ENCODE data around the gene HSPB1.
"Not testable (repeated sequence)": the region's sequence is repeated elsewhere in the genome, so short reads cannot be mapped to it uniquely, and the experiment has no call there.

HSPB1 gene

GRCh38 chr7:76302347-76303201 lies at the start of gene HSPB1:
HSPB1 (plus strand) TSS chr7:76302673; CDS start chr7:76302713, 40 bp downstream.
- DNase-seq = peak; percentile 81

- DNase-seq = no peak
These were observed 47.7 kb upstream of the HSPB1 start for GRCh38 chr7:76254781-76255180.

- no peak for DNase-seq
These were observed 44.5 kb upstream of the HSPB1 start for GRCh38 chr7:76257973-76258372.

- no peak for DNase-seq
These were observed 43.1 kb upstream of the HSPB1 start for GRCh38 chr7:76259124-76260093.

- DNase-seq = no peak
These were observed 42.2 kb upstream of the HSPB1 start for GRCh38 chr7:76260171-76260703.

- no peak for DNase-seq
These were observed 41.1 kb upstream of the HSPB1 start for GRCh38 chr7:76261329-76261728.

GRCh38 chr7:76261931-76262330 lies 40.5 kb upstream of the HSPB1 start:
- no peak for DNase-seq

GRCh38 chr7:76262683-76263402 lies 39.6 kb upstream of the HSPB1 start:
- no peak for DNase-seq

- DNase-seq = no peak
These were observed 37.2 kb upstream of the HSPB1 start for GRCh38 chr7:76265299-76265698.

GRCh38 chr7:76267107-76267893 lies 35.2 kb upstream of the HSPB1 start:
- DNase-seq = no peak

- no peak for DNase-seq
These were observed 34.6 kb upstream of the HSPB1 start for GRCh38 chr7:76267894-76268183.

- no peak for DNase-seq
These were observed 34.1 kb upstream of the HSPB1 start for GRCh38 chr7:76268376-76268775.

GRCh38 chr7:76269895-76270294 lies 32.6 kb upstream of the HSPB1 start:
- DNase-seq = no peak

GRCh38 chr7:76271384-76271783 lies 31.1 kb upstream of the HSPB1 start:
- not testable (repeated sequence) for DNase-seq

DNA sequence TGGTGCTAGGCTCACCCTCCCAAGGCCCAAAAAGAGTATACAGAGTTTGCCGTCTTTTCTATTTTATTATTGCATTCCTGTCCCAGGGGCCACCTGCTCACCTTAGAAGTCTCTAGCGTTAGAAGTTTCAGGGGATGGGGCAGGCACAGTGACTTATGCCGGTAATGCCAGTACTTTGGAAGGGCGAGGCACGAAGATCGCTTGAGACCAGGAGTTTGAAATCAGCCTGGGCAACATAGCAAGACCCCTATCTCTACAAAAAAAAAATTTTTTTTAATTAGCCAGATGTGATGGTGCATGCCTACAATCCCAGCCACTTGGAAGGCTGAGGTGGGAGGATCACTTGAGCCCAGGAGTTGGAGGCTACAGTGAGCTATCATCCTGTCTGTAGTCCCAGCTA lies 30.3 kb upstream of the HSPB1 start:
- DNase-seq = no peak

DNA sequence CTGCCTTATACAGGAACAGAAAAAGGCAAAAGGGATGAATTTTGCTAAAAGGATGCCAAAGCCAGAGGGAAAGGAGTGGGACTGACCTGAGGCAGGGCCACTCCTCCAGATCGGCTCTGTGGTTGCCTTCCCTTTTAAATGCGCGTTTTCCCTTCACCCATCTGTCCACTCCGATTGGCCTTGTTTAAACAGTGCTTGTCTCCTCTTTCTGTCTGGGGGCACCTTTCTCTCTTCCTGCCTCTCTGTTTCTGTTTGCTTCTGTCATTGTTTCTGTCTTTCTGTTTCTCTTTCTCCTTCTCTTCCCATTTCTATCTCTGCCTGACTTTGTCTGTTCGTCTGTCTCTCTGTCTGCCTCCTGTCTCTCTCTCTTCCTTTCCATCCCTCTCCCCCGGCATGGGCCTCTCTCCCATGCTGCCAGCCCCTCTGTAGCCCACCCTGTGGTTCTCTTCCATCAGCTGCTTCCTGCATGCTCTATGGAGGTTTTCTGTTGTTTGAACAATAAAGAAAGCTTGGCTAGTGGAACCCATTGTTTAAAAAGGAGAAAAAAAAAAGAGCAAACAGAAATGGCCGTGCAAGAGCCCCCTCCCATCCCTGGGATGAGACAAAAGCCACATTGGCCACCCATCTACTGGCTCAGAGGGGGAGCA lies 29.5 kb upstream of the HSPB1 start:
- DNase-seq = no peak

DNA sequence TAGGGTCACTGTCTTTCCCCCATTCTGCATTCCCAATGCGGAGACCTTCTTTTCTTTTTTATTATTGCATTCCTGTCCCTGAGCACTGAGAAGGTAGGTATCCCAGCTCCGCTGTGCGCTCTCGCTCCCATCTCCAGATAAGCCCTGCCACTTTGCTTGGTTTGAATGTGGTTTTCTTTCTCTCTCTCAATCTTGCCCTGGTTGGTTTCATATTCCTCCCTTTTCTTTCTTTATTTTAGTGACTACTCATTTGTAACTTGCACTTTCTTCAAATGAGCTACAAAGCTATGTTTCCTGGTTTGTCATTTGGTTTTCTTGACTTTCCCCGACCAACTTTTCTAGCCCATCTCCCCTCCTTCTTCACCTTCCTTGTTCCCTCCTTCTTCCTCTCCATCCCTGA lies 29.0 kb upstream of the HSPB1 start:
- no peak for DNase-seq

GRCh38 chr7:76278540-76278939 lies 23.9 kb upstream of the HSPB1 start:
- no peak for DNase-seq

DNA sequence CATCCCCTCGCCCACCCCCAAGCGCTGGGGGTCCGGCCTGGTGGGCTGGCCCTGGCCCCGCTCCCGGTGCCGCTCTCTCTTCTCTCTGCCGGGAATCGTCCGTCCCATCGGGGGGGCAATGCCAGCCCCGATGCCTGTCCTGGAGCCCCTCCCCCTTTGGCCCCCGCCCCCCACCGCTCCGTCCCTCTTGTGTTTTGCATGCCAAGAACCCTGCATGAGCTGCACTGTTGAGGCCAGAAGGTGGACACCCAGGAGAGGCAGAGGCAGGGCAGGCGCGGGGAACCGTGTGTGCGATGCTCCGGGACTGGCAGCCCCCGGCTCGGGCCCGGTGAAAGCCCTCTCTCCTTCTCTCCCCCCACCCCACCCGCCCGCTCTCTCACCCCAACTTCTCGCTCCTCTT lies 22.1 kb upstream of the HSPB1 start:
- DNase-seq = no peak

DNA sequence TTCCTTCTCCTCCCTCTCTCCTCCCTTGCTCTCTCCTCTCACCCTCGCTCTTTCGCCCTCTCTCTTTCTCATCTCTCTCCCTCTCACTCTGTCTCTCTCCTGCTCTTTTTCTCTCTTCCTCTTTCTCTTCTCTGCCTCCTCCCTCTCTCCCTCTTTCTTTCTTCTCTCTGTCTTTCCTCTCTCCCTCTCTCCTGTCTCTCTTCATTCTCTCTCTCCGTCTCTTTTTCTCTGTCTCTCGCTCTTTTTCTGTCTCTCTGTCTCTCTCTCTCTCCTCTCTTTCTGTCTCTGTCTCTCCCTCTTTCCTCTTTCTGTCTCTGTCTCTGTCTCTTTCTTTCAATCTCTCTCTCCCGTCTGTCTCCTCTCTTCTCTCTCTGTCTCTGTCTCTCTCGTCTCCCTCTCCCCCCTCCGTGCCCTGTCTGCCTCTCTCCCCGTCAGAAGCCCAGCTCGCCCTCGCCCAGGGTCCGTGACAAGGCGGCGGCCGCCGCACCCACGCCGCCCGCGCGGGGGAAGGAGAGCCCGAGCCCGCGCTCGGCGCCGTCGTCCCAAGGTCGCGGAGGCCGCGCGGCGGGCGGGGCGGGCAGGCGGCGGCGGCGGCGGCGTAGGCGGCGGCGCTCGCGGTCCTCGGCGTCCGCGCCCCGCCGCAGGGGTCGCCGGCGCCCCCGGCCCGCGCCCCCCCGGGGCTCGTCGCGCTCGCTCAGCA lies 21.3 kb upstream of the HSPB1 start:
- no peak for DNase-seq

All from CD4-positive, alpha-beta T cell treated with Interleukin-4 for 4 hours (primary cell).